GM12865 (cell line): Measurements from ENCODE around the gene ERBB4.

Source experiments
- DNase-seq: peaks from one replicate; pipeline ENCODE4 v3.0.0; 2010; ENCODE audit warnings: low read depth
- H3K4me3 ChIP-seq: 2 replicates; pipeline ENCODE4 v1.5.1; 2011; ENCODE audit warnings: mild to moderate bottlenecking, low read depth, low read length, control low read depth
- TF ChIP-seq, protein P1 (sequence below): IDR thresholded peaks from 2 replicates; pipeline ENCODE4 v1.5.1; 2011; ENCODE audit warnings: low read length, control low read depth, low read depth, inconsistent platforms; ENCODE audit not compliant: insufficient read depth; ENCODE audit errors: missing control alignments

The ERBB4 gene

GRCh38 chr2:212547716-212548454, 9.3 kb upstream of the ERBB4 start:
- TF ChIP-seq, protein P1, sequence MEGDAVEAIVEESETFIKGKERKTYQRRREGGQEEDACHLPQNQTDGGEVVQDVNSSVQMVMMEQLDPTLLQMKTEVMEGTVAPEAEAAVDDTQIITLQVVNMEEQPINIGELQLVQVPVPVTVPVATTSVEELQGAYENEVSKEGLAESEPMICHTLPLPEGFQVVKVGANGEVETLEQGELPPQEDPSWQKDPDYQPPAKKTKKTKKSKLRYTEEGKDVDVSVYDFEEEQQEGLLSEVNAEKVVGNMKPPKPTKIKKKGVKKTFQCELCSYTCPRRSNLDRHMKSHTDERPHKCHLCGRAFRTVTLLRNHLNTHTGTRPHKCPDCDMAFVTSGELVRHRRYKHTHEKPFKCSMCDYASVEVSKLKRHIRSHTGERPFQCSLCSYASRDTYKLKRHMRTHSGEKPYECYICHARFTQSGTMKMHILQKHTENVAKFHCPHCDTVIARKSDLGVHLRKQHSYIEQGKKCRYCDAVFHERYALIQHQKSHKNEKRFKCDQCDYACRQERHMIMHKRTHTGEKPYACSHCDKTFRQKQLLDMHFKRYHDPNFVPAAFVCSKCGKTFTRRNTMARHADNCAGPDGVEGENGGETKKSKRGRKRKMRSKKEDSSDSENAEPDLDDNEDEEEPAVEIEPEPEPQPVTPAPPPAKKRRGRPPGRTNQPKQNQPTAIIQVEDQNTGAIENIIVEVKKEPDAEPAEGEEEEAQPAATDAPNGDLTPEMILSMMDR, result no peak
- DNase-seq, result no peak
- no peak overlapping the region for H3K4me3 ChIP-seq

DNA sequence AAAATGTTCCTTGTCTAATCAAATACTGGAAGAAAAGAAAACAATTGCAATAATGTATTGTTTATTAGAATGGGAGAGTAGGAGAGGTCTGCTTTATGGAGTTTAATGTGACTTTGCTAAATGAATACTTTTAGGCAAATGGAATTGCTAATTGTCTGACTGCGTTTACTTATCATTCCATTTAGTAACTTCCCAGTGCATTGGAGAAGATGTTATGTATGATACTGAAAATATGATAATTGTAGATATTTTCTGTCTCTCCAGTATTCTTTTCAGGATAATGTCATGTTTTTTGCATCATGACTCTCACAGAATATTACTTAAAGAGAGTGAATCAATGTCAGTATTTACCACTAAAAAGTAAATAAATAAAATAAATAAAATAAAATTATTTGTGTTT, 8.1 kb upstream of the ERBB4 start:
- no peak for DNase-seq
- no peak overlapping the region for H3K4me3 ChIP-seq
- TF ChIP-seq, protein P1, result no peak

DNA sequence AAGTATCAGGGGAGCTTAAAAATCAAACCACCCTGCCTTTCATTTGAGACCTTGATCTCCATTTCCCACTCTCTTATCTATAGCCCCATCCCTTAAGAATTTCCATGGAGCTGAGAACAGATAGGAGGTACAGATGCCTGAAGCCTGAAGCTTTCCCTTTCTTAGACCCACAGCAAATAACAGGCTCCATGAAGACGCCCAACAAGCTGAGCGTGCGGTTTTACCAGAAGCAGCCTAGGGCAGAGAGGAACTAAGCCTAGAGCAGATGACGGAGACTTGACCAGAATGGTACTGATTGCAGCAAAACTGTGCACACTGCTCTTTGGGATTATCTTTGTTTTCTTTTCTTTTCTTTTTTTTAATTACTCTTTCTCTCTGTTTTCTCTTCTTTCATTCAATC, 1.7 kb upstream of the ERBB4 start:
- H3K4me3 ChIP-seq, result no peak overlapping the region
- TF ChIP-seq, protein P1, result no peak
- DNase-seq, result no peak

- TF ChIP-seq, protein P1, result no peak
- peak; percentile 18 for DNase-seq
- H3K4me3 ChIP-seq, result peak overlapping the region; percentile 58
Observed at GRCh38 chr2:212539072-212539880, 674 bp upstream of the ERBB4 start.

- H3K4me3 ChIP-seq, result peak overlapping the region; percentile 27
- DNase-seq, result peak; percentile 30
- TF ChIP-seq, protein P1, result no peak
Observed at GRCh38 chr2:212537726-212538304, 787 bp downstream of the ERBB4 start.

DNA sequence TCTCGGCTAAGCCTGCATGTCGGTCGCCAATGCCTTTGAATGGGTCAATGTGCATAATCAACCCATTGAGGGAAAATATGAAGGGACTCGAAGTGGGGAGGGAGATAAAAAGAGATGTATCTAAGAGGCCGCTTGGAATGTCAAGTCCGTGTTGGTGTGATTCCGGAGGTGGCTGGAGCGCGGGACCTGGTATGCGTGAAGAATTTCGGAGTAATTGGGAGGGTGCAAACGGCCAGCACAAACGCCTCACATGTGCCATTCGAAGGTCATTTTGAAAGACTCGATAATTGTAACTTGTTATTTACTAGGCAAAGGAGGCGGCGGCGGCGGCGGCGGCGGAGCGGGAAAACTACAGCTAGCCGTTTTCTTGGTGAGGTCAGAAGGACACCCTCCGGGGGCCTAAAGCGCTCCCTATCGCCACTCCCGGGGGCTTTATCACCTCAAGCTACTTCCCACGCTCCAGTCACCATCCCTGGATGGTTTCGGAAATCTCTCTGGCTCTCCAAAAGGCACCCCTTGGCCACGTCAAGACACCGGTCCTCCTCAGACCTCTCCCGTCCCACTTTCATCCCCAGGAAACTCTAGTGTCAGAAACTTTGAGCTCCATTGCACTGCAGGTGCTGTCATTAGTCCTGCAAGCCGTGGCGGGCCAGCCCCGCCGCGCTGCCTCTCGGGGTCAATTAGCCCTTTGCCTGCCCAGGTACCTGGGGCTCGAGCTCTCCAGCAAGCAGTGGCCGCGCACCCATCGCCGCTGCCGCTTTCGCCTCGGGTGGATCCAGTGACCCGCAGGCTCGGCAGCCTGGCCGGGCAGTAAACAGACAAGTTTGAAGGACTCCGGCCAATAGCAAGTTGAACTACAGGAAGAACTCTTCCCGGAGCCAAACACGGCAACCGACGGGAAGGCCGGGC, 1.5 kb downstream of the ERBB4 start:
- no peak for DNase-seq
- TF ChIP-seq, protein P1, result no peak
- no peak overlapping the region; the same call in 1 of the 2 replicates for H3K4me3 ChIP-seq
